ENCODE measurements around the gene AMZ1.
"Not testable (repeated sequence)": the region's sequence is repeated elsewhere in the genome, so short reads cannot be mapped to it uniquely, and the experiment has no call there.

AMZ1 gene

GRCh38 chr7:2714636-2715035 is 26.6 kb downstream of the AMZ1 start:
- no peak for DNase-seq

- DNase-seq, result peak; percentile 36
Measured at GRCh38 chr7:2715341-2716231, 27.6 kb downstream of the AMZ1 start.

DNA sequence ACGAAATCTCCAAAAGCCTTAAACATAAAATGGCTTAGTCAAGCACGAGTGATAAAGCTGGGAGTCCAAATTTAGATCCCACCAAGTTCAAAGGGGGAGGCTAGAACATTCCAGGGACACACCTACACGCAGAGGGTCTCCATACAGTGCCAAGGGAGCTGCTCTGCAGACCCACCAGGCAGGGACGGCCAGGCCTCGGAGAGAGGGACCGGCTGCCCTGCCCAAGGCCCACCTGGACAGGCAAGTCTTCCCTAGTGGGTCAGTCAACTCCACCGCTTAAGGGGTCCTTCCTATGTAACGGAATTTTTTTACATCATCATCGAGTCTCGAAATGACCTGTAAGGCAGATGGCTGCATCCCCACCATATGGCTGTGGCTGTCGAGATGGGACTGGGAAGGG is 28.5 kb downstream of the AMZ1 start:
- no peak for DNase-seq

- DNase-seq, result no peak
Measured at GRCh38 chr7:2716906-2717292, 28.9 kb downstream of the AMZ1 start.

DNA sequence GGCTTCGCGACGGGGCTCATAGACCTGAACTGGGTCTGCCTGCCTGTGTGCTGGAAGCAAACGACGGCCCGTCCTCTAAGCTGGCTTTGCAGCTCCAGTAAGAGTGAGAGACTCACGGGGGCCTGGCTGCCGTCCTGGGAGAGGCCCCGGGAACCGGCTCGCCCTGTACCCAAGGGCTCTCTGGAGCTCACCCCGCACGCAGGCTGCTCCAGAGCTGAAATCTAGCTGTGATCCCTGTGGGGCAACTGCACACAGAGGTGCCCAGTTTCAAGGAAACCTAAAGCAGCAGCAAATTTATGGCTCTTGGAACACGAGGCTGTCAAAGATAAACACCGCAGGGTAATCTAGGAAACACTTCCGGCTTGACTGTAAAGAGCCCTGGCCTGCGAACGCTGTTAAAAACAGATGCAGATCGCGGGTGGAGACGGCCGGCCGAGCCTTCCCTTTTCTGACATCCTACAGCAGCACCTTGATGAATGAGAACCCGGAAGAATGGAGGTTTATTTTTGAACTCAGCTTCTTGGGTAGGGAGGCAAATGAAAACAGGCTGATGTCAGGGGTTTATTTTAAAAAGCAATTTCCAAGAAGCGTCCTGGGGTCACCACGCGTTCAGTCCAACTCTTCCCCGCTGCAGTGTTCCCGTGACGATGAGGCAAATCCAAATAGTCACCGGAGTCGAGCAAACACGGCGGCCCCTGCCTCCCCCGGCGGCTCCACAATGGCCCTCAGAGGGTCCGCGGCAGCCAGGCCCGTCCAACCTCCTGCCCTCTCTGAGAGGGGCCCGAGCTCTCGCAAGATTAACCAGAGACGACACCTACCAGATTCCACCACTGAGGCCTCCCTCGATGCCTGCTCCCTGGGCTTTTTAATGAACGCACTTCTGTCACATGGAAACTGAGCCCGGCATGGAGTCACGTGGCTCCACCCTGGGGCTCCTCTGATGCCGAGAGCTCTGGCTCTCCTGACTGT is 29.6 kb downstream of the AMZ1 start:
- no peak for DNase-seq

- no peak for DNase-seq
Measured at GRCh38 chr7:2718296-2718965, 30.4 kb downstream of the AMZ1 start.

DNA sequence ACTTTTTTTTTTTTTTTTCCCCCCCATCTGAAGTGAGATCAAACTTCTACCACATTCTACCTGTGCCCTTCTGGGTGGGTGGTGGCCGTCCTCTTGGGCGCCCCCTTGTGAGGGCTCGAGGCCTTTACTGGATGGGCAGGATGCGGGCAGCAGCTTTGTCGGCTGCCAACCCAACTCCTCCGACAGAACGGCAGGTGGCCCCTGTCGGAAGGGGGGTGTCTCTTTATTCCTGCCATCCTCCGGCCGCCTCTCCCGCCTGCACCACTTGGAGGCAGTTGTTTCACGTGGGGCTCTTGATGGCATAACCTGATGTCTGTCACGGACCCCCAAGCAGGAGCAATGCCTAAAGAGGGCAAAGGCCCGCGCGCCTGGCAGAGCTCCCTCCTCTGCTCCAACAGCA is 31.0 kb downstream of the AMZ1 start:
- DNase-seq, result peak; percentile 73

GRCh38 chr7:2720024-2720423 is 32.0 kb downstream of the AMZ1 start:
- DNase-seq, result peak; percentile 27

DNA sequence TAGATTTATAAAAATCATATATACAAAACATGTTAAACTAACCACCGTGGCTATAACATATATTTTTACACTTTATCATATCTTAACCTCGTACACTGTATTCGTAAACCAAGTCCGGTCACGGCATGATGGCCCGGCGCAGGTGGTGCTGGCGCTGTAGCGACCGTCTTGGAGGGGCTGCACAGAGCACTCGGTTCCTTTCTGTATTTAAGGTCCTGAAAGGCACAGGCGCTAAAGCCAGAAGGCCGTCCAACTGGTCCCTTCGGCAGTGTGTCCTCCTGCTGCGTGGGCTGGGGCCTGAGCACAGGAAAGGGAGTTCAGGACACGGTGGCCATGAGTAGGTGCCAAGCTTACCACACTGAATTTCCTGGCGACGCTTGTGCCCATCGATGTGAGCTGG is 33.8 kb downstream of the AMZ1 start:
- DNase-seq, result no peak

- DNase-seq, result no peak
Measured at GRCh38 chr7:2722591-2722990, 34.6 kb downstream of the AMZ1 start.

DNA sequence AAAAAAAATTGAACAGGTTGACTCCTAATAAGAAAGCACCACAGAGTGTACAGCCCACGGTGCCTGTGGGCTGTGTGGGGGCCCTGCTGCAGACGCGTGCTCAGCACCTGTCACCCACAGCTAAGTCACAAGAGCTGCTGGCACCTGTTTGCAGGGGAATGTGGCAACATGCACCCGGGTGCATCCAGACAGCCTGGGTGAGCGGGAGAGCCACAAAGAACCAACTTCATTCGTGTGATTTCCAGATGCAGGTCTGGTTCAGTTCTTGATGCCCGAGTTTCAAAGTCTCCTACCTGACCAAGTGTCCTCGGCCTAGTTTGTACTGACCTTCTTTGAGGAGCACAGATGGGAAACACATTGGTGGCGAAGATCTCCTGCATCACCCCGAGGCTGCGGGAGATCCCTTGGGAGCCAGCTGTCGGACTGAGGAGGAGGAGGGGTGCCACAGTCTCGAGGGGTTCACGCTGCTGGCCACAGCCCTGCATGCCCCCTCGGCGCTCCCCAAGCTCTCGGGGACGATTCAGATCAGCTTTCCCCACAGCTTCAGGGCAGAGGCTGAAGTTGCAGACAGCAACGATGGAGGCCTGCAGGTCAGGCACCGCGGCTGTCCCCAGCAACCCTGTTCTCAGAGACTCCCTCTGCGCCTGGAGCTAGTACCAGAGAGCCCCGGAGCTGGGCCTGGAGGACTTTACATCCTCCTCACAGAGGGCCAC is 35.3 kb downstream of the AMZ1 start:
- no peak for DNase-seq

DNA sequence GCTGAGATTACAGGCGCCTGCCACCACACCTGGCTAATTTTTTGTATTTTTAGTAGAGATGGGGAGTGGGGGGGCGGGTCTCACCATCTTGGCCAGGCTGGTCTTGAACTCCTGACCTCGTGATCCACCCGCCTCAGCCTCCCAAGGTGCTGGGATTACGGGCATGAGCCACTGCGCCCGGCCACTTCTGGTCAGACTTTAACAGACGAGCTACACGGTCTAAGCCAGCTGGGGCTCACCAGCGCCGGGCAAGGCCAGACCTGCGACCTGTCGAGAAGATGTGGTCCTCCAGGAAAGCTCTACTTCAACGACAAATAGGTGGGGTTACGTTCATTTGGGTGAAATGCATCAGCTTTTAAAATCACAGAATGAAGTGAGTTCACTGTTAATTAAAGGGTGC is 36.0 kb downstream of the AMZ1 start:
- DNase-seq, result not testable (repeated sequence)

DNA sequence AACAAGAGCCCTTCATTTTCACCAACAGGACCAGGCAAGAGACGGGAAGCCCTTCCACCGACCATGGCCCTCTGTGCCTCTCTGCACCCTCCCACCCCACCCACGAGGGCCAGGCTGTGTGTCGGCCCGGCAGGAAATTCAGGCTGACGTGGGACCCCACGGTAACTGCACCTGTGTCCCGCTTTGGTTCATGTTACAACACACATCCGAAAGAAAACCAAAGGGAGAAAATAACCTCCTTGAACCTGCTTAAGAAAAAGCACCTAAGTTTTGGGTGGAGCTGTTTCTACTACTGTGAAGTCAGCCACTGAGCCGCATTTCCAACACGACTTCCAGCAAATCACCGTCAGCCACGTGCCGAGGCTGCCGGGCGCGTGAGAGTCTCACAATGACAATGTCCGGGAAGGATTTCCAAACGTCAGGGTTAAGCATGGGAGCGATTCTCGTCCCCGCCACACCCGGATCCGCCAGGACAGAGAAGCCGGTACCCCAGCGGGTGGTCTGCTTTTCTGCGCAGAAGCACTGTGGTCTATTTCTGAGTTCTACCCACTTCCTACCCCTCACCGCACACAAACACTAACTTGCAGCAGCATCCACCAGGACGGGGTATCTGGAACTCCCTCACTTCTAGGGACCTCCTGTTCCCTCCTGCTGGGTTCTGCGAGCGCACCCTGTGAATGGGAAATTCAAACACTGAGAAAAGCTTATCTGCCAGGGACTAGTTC is 36.6 kb downstream of the AMZ1 start:
- no peak for DNase-seq

GRCh38 chr7:2725178-2726105 is 37.4 kb downstream of the AMZ1 start:
- no peak for DNase-seq

- DNase-seq, result no peak
Measured at GRCh38 chr7:2726316-2727018, 38.5 kb downstream of the AMZ1 start.

DNA sequence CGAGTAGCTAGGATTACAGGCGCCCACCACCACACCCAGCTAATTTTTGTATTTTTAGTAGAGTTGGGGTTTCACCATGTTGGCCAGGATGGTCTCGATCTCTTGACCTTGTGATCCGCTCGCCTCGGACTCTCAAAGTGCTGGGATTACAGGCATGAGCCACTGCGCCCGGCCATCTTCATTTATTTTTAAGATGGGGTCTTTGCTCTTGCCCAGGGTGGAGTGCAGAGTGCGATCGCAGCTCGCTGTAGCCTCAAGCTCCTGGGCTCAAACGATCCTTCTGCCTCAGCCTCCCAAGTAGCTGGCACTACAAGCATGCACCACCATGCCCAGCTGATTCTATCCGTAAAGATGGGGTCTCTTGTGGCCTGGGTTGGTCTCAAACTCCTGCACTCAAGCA is 39.2 kb downstream of the AMZ1 start:
- DNase-seq, result not testable (repeated sequence)

GRCh38 chr7:2728316-2729030 is 40.5 kb downstream of the AMZ1 start:
- DNase-seq, result no peak

GRCh38 chr7:2729031-2729892 is 41.3 kb downstream of the AMZ1 start:
- DNase-seq, result no peak

All from stimulated activated CD4-positive, alpha-beta T cell treated with anti-CD3 and anti-CD28 coated beads, Interleukin-4, amount 100 ng/mL, for 1 hour (primary cell).